NCI-H2227 (cell line): ENCODE data around the gene RNF20.
"Not testable (repeated sequence)": the region's sequence is repeated elsewhere in the genome, so short reads cannot be mapped to it uniquely, and the experiment has no call there.

ENCODE experiments used
- DNase-seq: peaks from one replicate; lab custom pipeline; 2025; ENCODE audit not compliant: unreplicated experiment; lab: John Stamatoyannopoulos, UW

The RNF20 gene

GRCh38 chr9:101533334-101534204, at the start of gene RNF20:
Gene RNF20, plus strand, starts transcription at chr9:101533853. Its CDS starts 1,571 bp downstream, at chr9:101535424.
- peak; percentile 98 for DNase-seq

DNA sequence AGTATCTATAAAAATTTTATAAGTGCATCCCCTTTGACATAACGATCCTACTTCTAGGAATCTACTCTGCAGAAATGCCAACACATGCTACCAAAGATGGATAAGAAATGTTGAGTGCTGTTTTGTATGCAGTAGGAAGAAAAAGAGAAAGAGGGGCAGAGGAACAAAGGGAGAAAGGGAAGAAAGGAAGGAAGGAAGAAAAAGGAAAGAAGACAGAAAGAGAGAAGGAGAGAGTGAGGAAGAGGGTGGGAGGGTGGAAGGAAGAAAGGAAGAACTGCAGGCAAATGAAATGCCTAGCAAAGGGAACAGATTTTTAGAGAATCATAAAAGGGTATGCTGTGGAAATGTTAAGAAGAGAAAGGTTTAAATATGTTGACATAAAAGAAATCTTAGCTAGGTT, 49.6 kb upstream of the RNF20 start:
- no peak for DNase-seq

- DNase-seq = peak; percentile 51
Observed at GRCh38 chr9:101485924-101486692, 47.5 kb upstream of the RNF20 start.

DNA sequence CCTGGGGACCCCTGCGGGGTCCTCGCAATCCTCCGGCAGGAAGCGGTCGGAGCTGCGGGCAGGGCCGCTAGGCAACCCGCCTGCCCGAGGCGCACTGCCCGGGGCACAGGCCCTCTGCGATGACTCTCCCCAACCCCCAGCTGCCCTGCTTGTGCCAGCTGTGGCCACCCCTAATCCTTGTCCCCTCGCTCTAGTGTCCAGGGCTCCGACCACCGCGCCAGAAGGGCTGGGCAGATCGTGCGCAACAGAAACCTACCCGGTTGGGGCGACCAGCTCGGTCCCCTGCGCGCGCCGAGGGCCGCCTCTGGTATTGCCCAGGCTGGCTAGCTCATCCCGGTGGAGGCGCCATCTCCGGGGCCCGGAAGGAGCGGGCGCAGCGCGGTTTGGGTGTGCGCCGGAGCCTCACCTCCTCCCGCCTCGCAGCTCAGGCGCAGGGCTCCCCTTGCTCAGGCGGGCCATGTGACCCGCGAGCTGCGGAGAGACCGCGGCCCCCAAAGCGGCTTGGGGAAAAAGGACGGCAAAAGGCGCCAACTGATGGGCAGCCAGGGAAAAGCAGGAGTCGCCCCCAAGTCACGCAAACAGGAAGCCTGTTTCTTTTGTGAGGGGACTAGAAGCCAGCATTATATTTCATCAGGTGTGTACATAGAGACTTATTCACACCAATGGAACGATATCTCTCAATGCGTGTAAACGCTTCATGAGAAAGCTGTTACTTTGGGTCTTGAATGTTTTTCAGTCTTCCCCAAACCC, 46.8 kb upstream of the RNF20 start:
- DNase-seq = peak; percentile 84

- no peak for DNase-seq
Observed at GRCh38 chr9:101487443-101487840, 46.2 kb upstream of the RNF20 start.

- DNase-seq = no peak
Observed at GRCh38 chr9:101495810-101496209, 37.8 kb upstream of the RNF20 start.

DNA sequence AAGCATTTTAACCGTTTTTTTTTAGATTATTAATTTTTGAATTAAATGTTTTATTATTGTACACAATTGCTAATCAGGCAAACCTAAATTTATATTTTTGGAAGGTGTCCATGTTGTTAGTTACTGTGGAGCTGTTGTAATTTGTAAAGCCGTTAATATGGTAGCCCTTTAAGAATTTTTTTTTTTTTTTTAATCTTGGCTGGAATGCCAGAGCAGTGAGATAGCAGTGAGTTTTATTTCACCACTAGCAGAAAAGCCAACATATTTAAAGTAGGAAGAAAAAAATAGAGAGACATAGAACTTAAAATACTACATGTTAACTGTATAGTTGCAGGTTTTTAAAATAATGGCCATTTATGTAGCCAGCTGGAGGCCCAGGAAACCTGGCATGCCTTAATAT, 35.3 kb upstream of the RNF20 start:
- DNase-seq = no peak

DNA sequence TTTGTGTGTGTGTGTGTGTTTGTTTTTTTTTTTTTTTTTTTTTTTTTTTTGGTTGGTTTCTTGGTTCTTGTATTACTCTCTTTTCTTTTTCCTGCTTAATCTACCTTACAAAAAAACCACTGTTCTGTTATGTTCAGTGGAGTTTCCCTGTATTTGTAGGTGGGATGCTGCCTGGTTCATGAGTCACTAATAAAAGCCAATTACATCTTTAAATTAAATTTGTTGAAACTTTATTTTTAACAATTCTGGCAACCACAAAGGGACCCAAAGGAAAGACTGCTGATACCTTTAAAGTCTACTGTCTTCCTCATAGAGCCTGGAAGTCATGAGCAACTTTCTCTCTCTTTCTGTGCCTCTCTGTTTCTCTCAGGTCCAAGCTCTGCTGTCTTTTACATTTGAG, 29.5 kb upstream of the RNF20 start:
- no peak for DNase-seq

- no peak for DNase-seq
Observed at GRCh38 chr9:101508211-101508610, 25.4 kb upstream of the RNF20 start.

GRCh38 chr9:101509572-101509971, 24.1 kb upstream of the RNF20 start:
- DNase-seq = no peak

DNA sequence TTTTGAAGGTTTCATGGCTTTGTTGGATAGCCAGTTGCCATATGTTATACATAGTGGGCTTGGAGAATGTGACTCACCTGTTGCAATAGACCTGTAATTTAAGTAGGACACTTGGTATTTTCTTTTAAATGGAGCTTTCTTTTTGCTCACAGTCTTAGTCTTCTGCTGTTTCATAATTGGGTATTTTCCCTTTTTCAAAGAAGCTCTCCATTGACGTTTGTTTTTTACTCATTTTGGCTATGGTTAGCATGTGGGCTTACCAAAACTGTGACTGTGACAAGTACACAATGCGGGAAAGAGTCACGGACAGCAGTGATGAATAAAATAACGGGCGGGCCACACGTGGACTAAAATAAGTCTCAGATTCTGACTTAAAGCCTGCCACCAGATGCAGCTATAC, 23.2 kb upstream of the RNF20 start:
- DNase-seq = no peak

DNA sequence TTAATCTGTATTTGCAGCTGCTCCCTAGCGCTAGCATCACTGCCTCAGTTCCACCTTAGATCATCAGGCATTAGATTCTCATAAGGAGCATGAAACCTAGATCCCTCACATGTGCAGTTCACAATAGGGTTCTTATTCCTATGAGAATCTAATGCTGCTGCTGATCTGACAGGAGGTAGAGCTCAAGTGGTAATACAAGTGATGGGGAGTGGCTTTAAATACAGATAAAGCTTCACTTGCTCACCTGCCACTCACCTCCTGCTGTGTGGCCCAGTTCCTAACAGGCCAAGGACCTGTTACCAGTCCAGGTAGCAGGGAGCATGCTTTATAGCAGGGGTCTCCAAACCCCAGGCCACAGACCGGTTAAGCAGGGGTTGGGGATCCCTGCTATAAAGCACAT, 22.6 kb upstream of the RNF20 start:
- DNase-seq = no peak

DNA sequence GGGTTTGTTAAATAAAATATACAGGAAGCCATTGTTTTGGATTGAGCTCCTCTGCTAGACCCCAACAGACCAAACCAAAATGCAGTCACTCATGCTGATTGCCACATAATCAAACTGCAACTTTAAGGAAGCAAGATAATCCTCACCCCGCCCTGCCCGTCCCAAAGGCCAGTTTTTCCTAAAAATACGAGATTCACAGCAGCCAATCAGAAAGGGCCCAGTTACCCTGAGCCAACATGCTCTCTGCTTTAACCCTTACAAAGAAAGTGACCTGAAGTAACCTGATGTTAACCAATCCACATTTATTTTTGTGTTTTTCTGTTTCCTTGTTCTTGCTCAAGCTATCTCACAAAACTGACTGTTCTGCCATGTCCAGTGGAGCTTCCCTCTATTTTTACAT, 21.5 kb upstream of the RNF20 start:
- no peak for DNase-seq

DNA sequence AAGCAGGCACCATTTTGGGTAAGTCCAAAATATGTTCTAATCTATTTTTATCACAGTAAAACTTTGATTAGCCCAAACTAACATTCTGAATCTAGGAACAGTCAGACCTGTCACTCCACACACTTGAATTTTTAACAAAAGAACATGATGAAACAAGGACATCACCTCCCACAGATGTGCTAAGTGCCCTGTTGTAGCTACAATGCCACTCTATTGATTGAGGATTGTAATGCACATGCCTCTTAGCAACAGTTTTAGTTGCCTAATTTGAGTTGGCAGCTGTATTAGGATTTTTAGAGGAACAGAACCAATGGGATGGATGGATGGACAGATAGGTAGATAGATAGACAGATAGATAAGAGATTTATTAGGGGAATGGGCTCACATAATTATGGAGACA, 20.3 kb upstream of the RNF20 start:
- no peak for DNase-seq

DNA sequence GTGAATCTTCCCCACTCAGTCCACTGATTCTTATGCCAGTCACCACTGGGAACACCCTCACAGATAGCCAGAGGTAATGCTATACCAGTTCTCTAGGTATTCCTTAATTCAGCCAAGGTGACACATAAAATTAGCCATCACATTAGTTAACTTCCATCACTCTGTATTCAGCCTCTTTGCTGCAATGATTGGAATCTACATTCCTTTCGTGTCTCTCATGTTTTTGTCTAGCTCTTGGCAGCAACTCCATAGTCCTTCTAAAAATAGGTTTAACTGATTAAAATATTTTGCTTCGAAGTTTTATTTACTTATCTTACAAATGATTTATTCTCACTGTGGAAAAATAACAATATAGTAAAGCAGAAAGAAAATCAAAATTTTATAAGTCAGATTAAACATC, 19.6 kb upstream of the RNF20 start:
- DNase-seq = no peak

DNA sequence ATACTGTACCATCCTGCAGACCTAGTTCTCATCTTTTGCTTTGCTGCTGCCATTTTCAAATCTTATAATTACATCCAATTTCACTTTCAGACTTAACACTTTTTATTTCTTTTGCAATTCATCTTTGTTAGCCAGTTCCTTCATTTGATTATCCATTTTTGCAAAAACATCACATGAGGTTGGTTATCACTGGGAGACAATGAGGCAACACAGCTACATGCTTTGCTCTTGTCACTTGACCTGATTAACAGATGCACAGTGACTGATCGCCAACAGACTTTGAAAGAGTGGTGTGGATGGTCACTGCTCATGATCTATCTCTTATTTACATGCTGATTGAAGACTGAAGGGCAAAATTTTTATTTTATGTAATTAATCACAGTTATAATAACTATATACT, 17.0 kb upstream of the RNF20 start:
- no peak for DNase-seq

GRCh38 chr9:101518489-101518888, 15.2 kb upstream of the RNF20 start:
- DNase-seq = not testable (repeated sequence)

GRCh38 chr9:101524371-101524770, 9.3 kb upstream of the RNF20 start:
- no peak for DNase-seq

DNA sequence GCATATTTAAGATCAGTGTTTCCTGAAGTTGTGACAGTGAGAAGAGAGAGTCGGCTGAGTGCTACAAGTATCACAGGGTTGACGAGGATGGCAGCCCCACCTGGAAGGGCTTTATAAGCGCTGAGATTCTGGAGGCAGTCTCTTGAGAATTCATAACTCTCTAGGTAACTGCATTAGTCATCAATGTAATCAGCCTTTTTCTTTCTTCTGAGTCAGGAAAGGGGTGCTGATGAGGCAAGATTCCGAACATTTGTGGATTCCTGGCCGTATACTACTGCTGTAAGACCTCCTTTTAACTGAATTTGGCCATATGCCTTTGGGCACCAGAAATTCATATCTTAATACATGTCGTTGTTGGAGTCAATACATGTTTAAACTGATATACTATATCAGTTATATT, 6.6 kb upstream of the RNF20 start:
- no peak for DNase-seq

DNA sequence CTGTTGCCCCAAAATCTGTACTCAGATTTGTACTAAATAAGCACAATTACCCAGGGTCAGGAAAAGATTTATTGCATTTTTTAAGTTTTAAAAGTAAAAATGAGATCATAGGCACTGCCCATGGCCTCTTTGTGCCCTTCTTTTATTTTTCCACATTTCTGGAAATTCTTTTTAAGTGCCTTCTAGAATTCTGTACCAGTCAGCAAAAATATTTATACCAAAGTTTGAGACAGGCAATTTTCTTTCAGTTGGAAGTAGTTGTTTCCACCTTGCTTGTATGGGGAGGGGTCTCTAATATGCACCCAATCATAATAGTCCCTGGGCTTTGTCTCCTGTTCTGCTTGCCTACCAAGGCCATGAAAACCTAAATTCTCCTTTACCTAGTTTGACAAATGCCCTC, 5.6 kb upstream of the RNF20 start:
- DNase-seq = no peak

GRCh38 chr9:101530076-101530711, 3.5 kb upstream of the RNF20 start:
- peak; percentile 64 for DNase-seq
